HepG2 (cell line): ENCODE data around the gene MRPL38. TPM values are rescaled to one million over a fixed set of nuclear protein-coding genes. Genes with fewer than 3 reads are reported as not detected.

Experiments
- ATF7-NPFF ChIP-seq: sonication (generic); formaldehyde crosslinking; IDR thresholded peaks from 2 replicates; pipeline ENCODE4 v1.8.1; 2023; ENCODE audit warnings: mild to moderate bottlenecking, low read depth, missing genetic modification reagents, moderate library complexity
- CBFB ChIP-seq: sonication (generic); formaldehyde crosslinking; IDR thresholded peaks from 2 replicates; pipeline ENCODE4 v1.4.0; 2020; ENCODE audit warnings: missing genetic modification reagents
- CHD4 ChIP-seq: fragments of 200-600 bp; sonication (generic); IDR thresholded peaks from 2 replicates; pipeline ENCODE4 v1.7.0; 2017; ENCODE audit warnings: mild to moderate bottlenecking, low read length, borderline replicate concordance
- IKZF4 ChIP-seq: sonication (generic); formaldehyde crosslinking; IDR thresholded peaks from 2 replicates; pipeline ENCODE4 v1.5.1; 2020; ENCODE audit warnings: borderline replicate concordance, mild to moderate bottlenecking, low read depth, missing genetic modification reagents; ENCODE audit errors: not compliant biosample characterization
- KDM5A ChIP-seq: fragments of 200-600 bp; sonication (generic); IDR thresholded peaks from 2 replicates; pipeline ENCODE4 v1.7.0; 2018; ENCODE audit warnings: antibody characterized with exemption, mild to moderate bottlenecking, low read length, borderline replicate concordance
- MBNL3 ChIP-seq: fragments of 250-450 bp; sonication (Bioruptor Pico); conservative IDR thresholded peaks from 2 replicates; pipeline ENCODE4 v1.8.0; 2022; ENCODE audit warnings: mild to moderate bottlenecking, inconsistent platforms
- MTF1 ChIP-seq: sonication (generic); formaldehyde crosslinking; IDR thresholded peaks from 2 replicates; pipeline ENCODE4 v1.5.0; 2020; ENCODE audit warnings: missing genetic modification reagents
- NBN ChIP-seq: fragments of 450-650 bp; conservative IDR thresholded peaks from 2 replicates; pipeline ENCODE4 v1.6.1; 2017
- NR3C1 ChIP-seq: sonication (generic); formaldehyde crosslinking; IDR thresholded peaks from 2 replicates; pipeline ENCODE4 v1.4.0; 2020; ENCODE audit warnings: missing genetic modification reagents
- ONECUT2 ChIP-seq: sonication (generic); formaldehyde crosslinking; IDR thresholded peaks from 2 replicates; pipeline ENCODE4 v1.4.0; 2020; ENCODE audit warnings: missing genetic modification reagents
- RBFOX2 ChIP-seq: fragments of 200-400 bp; formaldehyde crosslinking; IDR thresholded peaks from 2 replicates; pipeline ENCODE4 v1.6.1; 2017; ENCODE audit warnings: low read depth, mild to moderate bottlenecking, low read length
- SMAD3 ChIP-seq: sonication (generic); formaldehyde crosslinking; IDR thresholded peaks from 2 replicates; pipeline ENCODE4 v1.4.0; 2020; ENCODE audit warnings: missing genetic modification reagents
- SOX5 ChIP-seq: IDR thresholded peaks from 2 replicates; pipeline ENCODE4 v1.6.1; 2016; ENCODE audit warnings: borderline replicate concordance
- SRSF9 ChIP-seq: fragments of 200-400 bp; formaldehyde crosslinking; IDR thresholded peaks from 2 replicates; pipeline ENCODE4 v1.6.1; 2018; ENCODE audit warnings: borderline replicate concordance, mild to moderate bottlenecking, low read depth, low read length; ENCODE audit not compliant: insufficient read depth, poor library complexity, severe bottlenecking
- ZFYVE20 ChIP-seq: sonication (generic); formaldehyde crosslinking; IDR thresholded peaks from 2 replicates; pipeline ENCODE4 v1.8.0; 2023; ENCODE audit warnings: low read depth, mild to moderate bottlenecking, moderate library complexity, missing genetic modification reagents, borderline replicate concordance
- ZNF44 ChIP-seq: sonication (generic); formaldehyde crosslinking; IDR thresholded peaks from 2 replicates; pipeline ENCODE4 v1.5.1; 2020; ENCODE audit warnings: mild to moderate bottlenecking, missing genetic modification reagents
- ZNF619 ChIP-seq: sonication (generic); formaldehyde crosslinking; IDR thresholded peaks from 2 replicates; pipeline ENCODE4 v1.4.0; 2020; ENCODE audit warnings: mild to moderate bottlenecking, missing genetic modification reagents
- ZNF891 ChIP-seq: sonication (generic); formaldehyde crosslinking; IDR thresholded peaks from 2 replicates; pipeline ENCODE4 v1.5.0; 2020; ENCODE audit warnings: mild to moderate bottlenecking, missing genetic modification reagents
- polyA plus RNA-seq, 8 experiments: library from polyadenylated mRNA; depleted of rRNA in 3 of 8; stranded (reverse) in 7 of 8; unstranded in 1 of 8; fragments of >200 nt; fragmentation: Illumina TruSeq in 4 of 8; extraction: Trizol in 4 of 8; gene quantifications; 2 replicates each; pipeline versions ENCODE4 v1.2.1 to v1.2.3, GENCODE V29; 2011 to 2016; ENCODE audit warnings: low read depth in 4 of 8, missing spikeins in 1 of 8, mixed read lengths in 1 of 8; ENCODE audit not compliant: insufficient read depth in 1 of 8
- total RNA-seq, 5 experiments: library from RNA; depleted of rRNA; stranded (reverse); fragments of >200 nt; fragmentation: Illumina TruSeq; extraction: Trizol; gene quantifications; 2 replicates each; pipeline ENCODE4 v1.2.3, GENCODE V29; 2016; ENCODE audit warnings: low read depth in 1 of 5
- TF ChIP-seq, protein P1 (sequence below): sonication (generic); formaldehyde crosslinking; IDR thresholded peaks from 2 replicates; pipeline ENCODE4 v1.9.0; 2021; ENCODE audit warnings: missing genetic modification reagents, borderline replicate concordance
- TF ChIP-seq, protein P2 (sequence below): sonication (generic); formaldehyde crosslinking; IDR thresholded peaks from 2 replicates; pipeline ENCODE4 v1.5.0; 2020; ENCODE audit warnings: mild to moderate bottlenecking, missing genetic modification reagents
- TF ChIP-seq, protein P3 (sequence below): sonication (generic); formaldehyde crosslinking; IDR thresholded peaks from 2 replicates; pipeline ENCODE4 v1.4.0; 2020; ENCODE audit warnings: mild to moderate bottlenecking, missing genetic modification reagents
- TF ChIP-seq, protein P4 (sequence below): IDR thresholded peaks from 2 replicates; pipeline ENCODE4 v1.4.0; 2020; ENCODE audit warnings: mild to moderate bottlenecking, missing genetic modification reagents

MRPL38 gene
- total and polyA plus RNA-seq, 2 of the 13 experiments (the other 11 are each of a cell fraction or from before 2014, with no cell fraction given): 83.7 to 125 TPM

DNA sequence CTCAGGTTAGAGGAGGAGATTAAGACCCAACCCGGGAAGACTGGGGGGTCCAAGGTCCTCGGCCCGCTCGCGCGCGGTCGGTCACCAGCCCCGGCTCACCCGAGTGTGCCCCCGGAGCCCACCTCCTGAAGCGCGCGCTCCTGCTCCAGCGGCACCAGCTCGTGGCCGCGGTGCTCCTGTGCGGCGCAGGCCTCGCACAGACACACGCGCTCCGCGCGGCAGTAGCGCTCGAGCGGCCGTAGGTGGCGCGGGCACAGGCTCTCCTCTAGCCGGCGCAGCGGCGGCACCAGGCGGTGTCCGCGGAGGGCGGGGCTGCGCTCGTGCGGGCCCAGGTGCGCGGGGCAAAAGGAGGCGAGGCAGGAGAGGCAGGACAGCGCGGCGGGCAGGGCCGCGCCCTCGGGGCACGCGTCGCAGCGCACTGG is 26.9 kb downstream of the MRPL38 start (continued):
- TF ChIP-seq, protein P1, sequence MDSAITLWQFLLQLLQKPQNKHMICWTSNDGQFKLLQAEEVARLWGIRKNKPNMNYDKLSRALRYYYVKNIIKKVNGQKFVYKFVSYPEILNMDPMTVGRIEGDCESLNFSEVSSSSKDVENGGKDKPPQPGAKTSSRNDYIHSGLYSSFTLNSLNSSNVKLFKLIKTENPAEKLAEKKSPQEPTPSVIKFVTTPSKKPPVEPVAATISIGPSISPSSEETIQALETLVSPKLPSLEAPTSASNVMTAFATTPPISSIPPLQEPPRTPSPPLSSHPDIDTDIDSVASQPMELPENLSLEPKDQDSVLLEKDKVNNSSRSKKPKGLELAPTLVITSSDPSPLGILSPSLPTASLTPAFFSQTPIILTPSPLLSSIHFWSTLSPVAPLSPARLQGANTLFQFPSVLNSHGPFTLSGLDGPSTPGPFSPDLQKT (CRISPR knock-in tag): peak; percentile 72; the same call in 1 of the 2 replicates
- TF ChIP-seq, protein P2, sequence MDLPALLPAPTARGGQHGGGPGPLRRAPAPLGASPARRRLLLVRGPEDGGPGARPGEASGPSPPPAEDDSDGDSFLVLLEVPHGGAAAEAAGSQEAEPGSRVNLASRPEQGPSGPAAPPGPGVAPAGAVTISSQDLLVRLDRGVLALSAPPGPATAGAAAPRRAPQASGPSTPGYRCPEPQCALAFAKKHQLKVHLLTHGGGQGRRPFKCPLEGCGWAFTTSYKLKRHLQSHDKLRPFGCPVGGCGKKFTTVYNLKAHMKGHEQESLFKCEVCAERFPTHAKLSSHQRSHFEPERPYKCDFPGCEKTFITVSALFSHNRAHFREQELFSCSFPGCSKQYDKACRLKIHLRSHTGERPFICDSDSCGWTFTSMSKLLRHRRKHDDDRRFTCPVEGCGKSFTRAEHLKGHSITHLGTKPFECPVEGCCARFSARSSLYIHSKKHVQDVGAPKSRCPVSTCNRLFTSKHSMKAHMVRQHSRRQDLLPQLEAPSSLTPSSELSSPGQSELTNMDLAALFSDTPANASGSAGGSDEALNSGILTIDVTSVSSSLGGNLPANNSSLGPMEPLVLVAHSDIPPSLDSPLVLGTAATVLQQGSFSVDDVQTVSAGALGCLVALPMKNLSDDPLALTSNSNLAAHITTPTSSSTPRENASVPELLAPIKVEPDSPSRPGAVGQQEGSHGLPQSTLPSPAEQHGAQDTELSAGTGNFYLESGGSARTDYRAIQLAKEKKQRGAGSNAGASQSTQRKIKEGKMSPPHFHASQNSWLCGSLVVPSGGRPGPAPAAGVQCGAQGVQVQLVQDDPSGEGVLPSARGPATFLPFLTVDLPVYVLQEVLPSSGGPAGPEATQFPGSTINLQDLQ (CRISPR knock-in tag): no peak
- no peak for TF ChIP-seq ONECUT2 (CRISPR knock-in tag)
- TF ChIP-seq KDM5A: no peak
- peak; percentile 98 for TF ChIP-seq RBFOX2
- TF ChIP-seq ZNF44 (CRISPR knock-in tag): no peak
- TF ChIP-seq NR3C1: no peak
- TF ChIP-seq SMAD3 (CRISPR knock-in tag): no peak
- TF ChIP-seq, protein P3, sequence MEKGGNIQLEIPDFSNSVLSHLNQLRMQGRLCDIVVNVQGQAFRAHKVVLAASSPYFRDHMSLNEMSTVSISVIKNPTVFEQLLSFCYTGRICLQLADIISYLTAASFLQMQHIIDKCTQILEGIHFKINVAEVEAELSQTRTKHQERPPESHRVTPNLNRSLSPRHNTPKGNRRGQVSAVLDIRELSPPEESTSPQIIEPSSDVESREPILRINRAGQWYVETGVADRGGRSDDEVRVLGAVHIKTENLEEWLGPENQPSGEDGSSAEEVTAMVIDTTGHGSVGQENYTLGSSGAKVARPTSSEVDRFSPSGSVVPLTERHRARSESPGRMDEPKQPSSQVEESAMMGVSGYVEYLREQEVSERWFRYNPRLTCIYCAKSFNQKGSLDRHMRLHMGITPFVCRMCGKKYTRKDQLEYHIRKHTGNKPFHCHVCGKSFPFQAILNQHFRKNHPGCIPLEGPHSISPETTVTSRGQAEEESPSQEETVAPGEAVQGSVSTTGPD (CRISPR knock-in tag): no peak
- no peak for TF ChIP-seq SOX5 (CRISPR knock-in tag)
- no peak; the same call in none of the 2 replicates for TF ChIP-seq ATF7-NPFF (CRISPR knock-in tag)
- no peak; the same call in 1 of the 2 replicates for TF ChIP-seq ZNF891 (CRISPR knock-in tag)
- no peak for TF ChIP-seq ZNF619 (CRISPR knock-in tag)
- TF ChIP-seq IKZF4 (CRISPR knock-in tag): peak; percentile 14
- TF ChIP-seq MTF1: no peak; the same call in 1 of the 2 replicates
- TF ChIP-seq NBN: no peak
- no peak for TF ChIP-seq MBNL3 (CRISPR knock-in tag)
- no peak for TF ChIP-seq CBFB (CRISPR knock-in tag)
- TF ChIP-seq SRSF9: no peak
- 0 out of 2 replicates have a peak, but pooled peaks have one; percentile 68 for TF ChIP-seq ZFYVE20 (CRISPR knock-in tag)
- TF ChIP-seq, protein P4, sequence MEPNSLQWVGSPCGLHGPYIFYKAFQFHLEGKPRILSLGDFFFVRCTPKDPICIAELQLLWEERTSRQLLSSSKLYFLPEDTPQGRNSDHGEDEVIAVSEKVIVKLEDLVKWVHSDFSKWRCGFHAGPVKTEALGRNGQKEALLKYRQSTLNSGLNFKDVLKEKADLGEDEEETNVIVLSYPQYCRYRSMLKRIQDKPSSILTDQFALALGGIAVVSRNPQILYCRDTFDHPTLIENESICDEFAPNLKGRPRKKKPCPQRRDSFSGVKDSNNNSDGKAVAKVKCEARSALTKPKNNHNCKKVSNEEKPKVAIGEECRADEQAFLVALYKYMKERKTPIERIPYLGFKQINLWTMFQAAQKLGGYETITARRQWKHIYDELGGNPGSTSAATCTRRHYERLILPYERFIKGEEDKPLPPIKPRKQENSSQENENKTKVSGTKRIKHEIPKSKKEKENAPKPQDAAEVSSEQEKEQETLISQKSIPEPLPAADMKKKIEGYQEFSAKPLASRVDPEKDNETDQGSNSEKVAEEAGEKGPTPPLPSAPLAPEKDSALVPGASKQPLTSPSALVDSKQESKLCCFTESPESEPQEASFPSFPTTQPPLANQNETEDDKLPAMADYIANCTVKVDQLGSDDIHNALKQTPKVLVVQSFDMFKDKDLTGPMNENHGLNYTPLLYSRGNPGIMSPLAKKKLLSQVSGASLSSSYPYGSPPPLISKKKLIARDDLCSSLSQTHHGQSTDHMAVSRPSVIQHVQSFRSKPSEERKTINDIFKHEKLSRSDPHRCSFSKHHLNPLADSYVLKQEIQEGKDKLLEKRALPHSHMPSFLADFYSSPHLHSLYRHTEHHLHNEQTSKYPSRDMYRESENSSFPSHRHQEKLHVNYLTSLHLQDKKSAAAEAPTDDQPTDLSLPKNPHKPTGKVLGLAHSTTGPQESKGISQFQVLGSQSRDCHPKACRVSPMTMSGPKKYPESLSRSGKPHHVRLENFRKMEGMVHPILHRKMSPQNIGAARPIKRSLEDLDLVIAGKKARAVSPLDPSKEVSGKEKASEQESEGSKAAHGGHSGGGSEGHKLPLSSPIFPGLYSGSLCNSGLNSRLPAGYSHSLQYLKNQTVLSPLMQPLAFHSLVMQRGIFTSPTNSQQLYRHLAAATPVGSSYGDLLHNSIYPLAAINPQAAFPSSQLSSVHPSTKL (CRISPR knock-in tag): no peak
- TF ChIP-seq CHD4: no peak
